Measurements from ENCODE around the gene NRG3. TPM values are rescaled to one million over a fixed set of nuclear protein-coding genes. Genes with fewer than 3 reads are reported as not detected.

NRG3 gene
- total and polyA plus RNA-seq, 2 of the 8 experiments (the other 6 are each of a cell fraction or from before 2014, with no cell fraction given), result 4.2 to 5.0 TPM

GRCh38 chr10:82768040-82768439, 893.0 kb downstream of the NRG3 start:
- Histone ChIP-seq H3K4me2 (ENCODE audit: insufficient read depth in 1 of 2, low read depth in 2 of 2, low read length in 2 of 2) (no peak overlapping the region), H3K23me2 (ENCODE audit: low read depth, low read length) (no peaks in the 10 kb centered on the region), H4K20me1 (replicated peaks in 1 of 2; ENCODE audit: control insufficient read depth in 1 of 2, insufficient read depth in 2 of 2, low read length in 2 of 2) (no peaks in the 10 kb centered on the region), H3K27ac (ENCODE audit: low read depth, low read length) (no peak overlapping the region), H2BK20ac (ENCODE audit: low read length) (no peak overlapping the region), H3K27me3 (replicated peaks in 1 of 4; ENCODE audit: control insufficient read depth in 3 of 4, extremely low read depth in 1 of 4, insufficient read depth in 3 of 4, low read length in 3 of 4) (no peaks in the 10 kb centered on the region), H4K8ac (ENCODE audit: extremely low read depth, insufficient read depth, low read length) (no peak overlapping the region), H3K9ac (replicated peaks in 1 of 4; ENCODE audit: extremely low read depth in 1 of 4, low read depth in 3 of 4, low read length in 3 of 4) (no peak overlapping the region), H2AK5ac (ENCODE audit: low read depth, low read length) (no peak overlapping the region), H2BK5ac (ENCODE audit: low read depth, low read length) (no peak overlapping the region), H2AFZ (ENCODE audit: low read length) (no peak overlapping the region), H3K9me3 (ENCODE audit: insufficient read depth in 2 of 2, low read depth in 1 of 2, low read length in 1 of 2) (no peaks in the 10 kb centered on the region; a peak in 1 of 4 replicates), H3K4me1 (replicated peaks in 1 of 4; ENCODE audit: control insufficient read depth in 3 of 4, insufficient read depth in 4 of 4, low read length in 3 of 4) (no peaks in the 10 kb centered on the region), H2BK15ac (ENCODE audit: low read length) (no peak overlapping the region), H4K91ac (replicated peaks; ENCODE audit: insufficient read length, low read length) (no peak overlapping the region), H3K79me1 (ENCODE audit: low read depth, low read length) (no peaks in the 10 kb centered on the region), H3K36me3 (ENCODE audit: control insufficient read depth in 2 of 4, insufficient read depth in 4 of 4, low read length in 3 of 4) (no peaks in the 10 kb centered on the region), H2BK120ac (replicated peaks; ENCODE audit: low read depth, low read length) (no peak overlapping the region), H3K23ac (ENCODE audit: insufficient read length) (no peak overlapping the region), H3K18ac (ENCODE audit: extremely low read depth, low read length) (no peak overlapping the region), H2BK12ac (ENCODE audit: low read depth, low read length) (no peak overlapping the region), H3K4ac (replicated peaks; ENCODE audit: insufficient read length, low read depth, low read length) (no peak overlapping the region), H3K14ac (ENCODE audit: insufficient read length) (no peak overlapping the region), H4K5ac (ENCODE audit: insufficient read length, low read depth, low read length) (no peak overlapping the region), H3K79me2 (ENCODE audit: control insufficient read depth in 1 of 2, insufficient read depth in 2 of 2, low read length in 2 of 2) (no peaks in the 10 kb centered on the region), H3K4me3 (ENCODE audit: extremely low read depth in 1 of 4, insufficient read depth in 2 of 4, low read depth in 3 of 4, low read length in 4 of 4) (no peak overlapping the region), H3K56ac (replicated peaks; ENCODE audit: insufficient read length, low read depth, low read length) (no peak overlapping the region)
- ChIA-PET POLR2A (ENCODE audit: partially characterized antibody) (no interaction called here), CTCF (ENCODE audit: partially characterized antibody) (no interaction called here)
- WGBS, 2 experiments (ENCODE audit: extremely low coverage in 1 of 2, insufficient coverage in 1 of 2, insufficient read length in 1 of 2, insufficient replicate concordance in 2 of 2, low coverage in 1 of 2, low lambda C conversion rate in 2 of 2, missing lambda C conversion rate in 1 of 2), result 87% methylated on average over 5 of the region's 5 CpGs; no CpG with 5 or more reads in 1 of the 2 experiments
- DNase-seq (ENCODE audit: low read depth in 1 of 2, low spot score in 2 of 2), result no peak
- FAIRE-seq, result no peak
- TF ChIP-seq NANOG (IDR thresholded peaks at IDR 0.05; ENCODE audit: insufficient read depth, low read depth, low read length, poor library complexity, severe bottlenecking) (no peak), TAF7 (optimal IDR thresholded peaks at IDR 0.05; ENCODE audit: borderline replicate concordance, low read depth, low read length) (no peak), FOSL1 (IDR thresholded peaks at IDR 0.05; ENCODE audit: insufficient read depth, low read depth, low read length) (no peak), POU5F1 (IDR thresholded peaks at IDR 0.05; ENCODE audit: low read depth, low read length) (no peak), ASH2L (IDR thresholded peaks at IDR 0.05; ENCODE audit: low read length) (no peak), KDM5A (IDR thresholded peaks at IDR 0.05; ENCODE audit: low read length) (no peak), TEAD4 (IDR thresholded peaks at IDR 0.05; ENCODE audit: low read depth, low read length) (no peak), CEBPB (IDR thresholded peaks at IDR 0.05; ENCODE audit: low read depth, low read length) (no peak), E2F6 (IDR thresholded peaks at IDR 0.05) (no peak), NRF1 (IDR thresholded peaks at IDR 0.05; ENCODE audit: low read depth, low read length) (no peak), ZNF274 (IDR thresholded peaks at IDR 0.05; ENCODE audit: borderline replicate concordance, extremely low read depth, low read length) (no peak), SIRT6 (IDR thresholded peaks at IDR 0.05; ENCODE audit: low read length) (no peak), TAF1 (IDR thresholded peaks at IDR 0.05; ENCODE audit: low read depth, low read length) (no peak), BRCA1 (IDR thresholded peaks at IDR 0.05; ENCODE audit: low read depth, low read length) (no peak), YY1 (IDR thresholded peaks at IDR 0.05; ENCODE audit: low read depth, low read length) (no peak), SRF (IDR thresholded peaks at IDR 0.05; ENCODE audit: low read depth, low read length) (no peak)
